C1 segment of cervical spinal cord (tissue), 14 donors: ENCODE results near the gene CCDC195.
"Not testable (repeated sequence)": the region's sequence is repeated elsewhere in the genome, so short reads cannot be mapped to it uniquely, and the experiment has no call there.

Experiments used
- DNase-seq, 14 donors: peaks; one replicate each; lab custom pipeline; 2025; lab: John Stamatoyannopoulos, UW

The CCDC195 gene

DNA sequence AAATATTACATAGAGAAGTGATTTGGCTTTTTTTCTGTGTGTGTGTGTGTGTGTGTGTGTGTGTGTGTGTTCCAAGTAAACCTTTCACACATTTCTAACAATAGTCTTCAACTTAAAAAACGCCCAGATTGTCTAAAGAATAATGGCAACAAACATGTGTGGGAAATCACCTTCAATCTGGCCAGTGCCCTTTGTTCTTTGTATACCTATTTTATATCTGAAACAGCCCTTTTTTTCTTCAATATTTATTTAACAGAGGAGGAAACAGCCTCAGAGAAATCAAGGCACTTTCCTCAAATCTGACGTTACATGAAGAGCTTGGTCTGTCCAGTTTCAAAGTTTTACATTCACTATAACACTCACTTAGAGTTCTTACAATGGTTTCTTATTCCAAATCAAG lies 25.3 kb downstream of the CCDC195 start:
- no peak for DNase-seq

DNA sequence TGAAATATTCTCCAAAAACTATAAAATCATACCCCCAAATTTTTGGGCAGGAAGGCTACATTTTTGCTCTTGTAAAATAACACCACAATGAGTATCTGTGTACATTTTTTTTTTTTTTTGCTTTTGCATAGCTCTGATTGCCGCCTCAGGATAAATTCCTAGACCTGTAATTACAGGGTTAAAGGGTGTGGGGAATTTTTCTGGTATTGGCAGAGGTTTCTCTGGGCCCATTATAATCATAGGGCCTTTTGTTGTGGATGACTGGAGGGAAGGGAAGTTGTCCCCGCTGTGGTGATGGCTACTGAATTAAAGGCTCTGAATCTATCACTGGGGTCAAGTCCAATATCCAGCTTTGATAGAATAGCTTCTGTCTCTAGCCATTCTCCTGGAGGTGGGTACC lies 26.6 kb downstream of the CCDC195 start:
- no peak for DNase-seq

DNA sequence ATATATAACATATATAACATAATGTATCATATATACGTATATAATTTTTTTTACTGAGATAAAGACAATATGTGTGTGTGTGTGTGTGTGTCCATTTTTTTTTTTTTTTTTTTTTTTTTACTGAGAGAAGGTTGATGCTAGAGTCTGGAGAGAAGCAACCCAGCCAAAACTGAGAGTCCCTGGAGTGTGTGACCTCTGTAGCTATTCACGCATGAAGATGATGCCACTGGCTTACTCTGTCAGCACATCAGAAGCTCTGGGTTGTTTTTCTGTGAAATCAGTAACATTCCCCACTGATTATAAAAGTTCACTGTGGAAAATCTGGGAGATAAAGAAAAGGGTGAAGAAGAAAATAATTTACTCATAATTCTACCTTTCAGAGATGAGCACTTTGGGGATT lies 27.2 kb downstream of the CCDC195 start:
- DNase-seq, result no peak

DNA sequence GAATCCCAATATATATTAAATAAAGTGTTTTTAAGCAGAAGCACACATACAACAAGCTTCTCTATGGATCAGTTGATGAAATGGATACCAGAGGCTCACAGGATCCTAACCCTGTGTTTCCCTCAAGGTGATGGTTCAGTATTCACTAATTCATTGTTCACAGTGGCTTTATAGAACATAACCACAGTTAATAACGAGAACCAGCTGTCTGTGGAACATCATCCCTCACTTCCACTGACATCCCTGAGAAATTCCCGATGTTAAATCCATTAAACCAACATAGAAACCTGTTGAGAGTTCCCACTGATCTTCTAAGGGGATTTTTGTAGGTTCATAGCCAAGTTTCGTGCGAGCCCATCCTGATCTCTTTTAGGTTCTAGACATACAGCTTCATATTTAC lies 29.0 kb downstream of the CCDC195 start:
- DNase-seq, result no peak

DNA sequence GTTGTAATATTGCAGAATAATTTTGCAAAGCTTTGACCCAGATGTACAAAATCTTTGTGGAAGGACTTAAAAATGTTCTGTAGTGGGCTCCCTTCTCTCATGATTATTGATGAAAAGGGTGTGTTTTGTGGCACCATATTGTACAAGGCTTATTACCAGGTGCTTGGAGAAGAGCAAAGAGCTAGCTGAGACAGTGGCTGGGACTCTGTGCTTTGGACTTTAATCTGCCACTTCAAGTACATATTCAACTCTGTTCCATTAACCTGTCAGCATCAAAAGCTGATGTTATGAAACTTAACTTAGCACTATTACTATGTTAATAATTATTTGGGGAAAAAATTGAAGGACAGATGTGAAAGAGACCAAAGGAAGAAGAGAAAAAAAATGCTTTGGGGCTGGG lies 31.0 kb downstream of the CCDC195 start:
- DNase-seq, result no peak

DNA sequence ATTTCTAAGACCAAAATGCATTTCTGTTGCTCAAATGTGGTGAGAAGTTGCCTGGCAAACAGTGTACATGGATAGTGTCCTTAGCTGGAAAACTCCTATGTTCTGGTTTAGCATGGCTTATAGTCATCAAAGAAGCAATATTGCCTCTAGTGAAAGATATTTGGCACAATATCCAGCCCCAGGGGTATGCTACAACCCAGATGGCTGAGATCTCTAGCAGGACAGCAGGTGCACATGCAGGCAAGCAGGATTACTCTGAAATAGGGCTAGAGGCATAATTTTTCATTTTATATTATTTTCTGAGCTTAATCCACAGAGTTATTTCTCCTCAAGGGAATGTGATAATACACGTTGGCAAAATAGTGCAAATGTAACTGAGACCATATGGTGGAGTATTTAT lies 34.0 kb downstream of the CCDC195 start:
- DNase-seq, result no peak

DNA sequence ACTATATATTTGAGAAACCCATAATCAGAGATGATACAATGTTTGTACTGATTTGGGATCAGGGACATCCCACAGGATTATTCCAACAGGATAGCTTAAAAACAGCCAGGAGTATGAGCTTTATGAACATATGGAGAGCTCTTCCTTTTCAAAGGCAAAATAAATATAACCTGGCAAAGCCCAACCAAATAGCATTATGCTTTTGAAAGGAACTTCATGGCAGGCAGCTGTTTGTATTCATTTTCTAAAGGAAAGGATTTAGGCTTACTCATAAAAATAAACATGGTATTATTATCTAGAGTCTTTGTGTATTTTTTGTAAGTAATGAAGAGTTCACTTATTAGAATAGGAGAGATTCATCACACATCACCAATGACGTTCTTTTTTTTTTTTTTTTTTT lies 44.4 kb downstream of the CCDC195 start:
- no peak for DNase-seq

DNA sequence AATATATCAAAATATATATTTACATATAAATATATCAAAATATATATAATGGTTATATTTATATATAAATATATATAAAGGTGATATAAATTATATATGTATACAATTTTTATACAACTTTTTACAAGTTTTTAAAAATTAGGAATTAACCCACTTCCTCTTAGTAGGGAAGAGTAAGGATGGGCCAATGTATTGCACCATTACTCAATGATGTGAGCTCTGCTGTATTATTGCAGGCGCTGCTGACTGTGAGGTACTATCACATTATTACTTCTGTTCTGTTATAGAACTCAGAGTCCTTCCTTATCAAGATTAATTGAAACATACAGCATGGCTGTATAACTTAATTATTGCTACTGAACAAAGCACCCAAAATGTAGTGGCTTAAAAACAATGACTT lies 46.0 kb downstream of the CCDC195 start:
- DNase-seq, result no peak

DNA sequence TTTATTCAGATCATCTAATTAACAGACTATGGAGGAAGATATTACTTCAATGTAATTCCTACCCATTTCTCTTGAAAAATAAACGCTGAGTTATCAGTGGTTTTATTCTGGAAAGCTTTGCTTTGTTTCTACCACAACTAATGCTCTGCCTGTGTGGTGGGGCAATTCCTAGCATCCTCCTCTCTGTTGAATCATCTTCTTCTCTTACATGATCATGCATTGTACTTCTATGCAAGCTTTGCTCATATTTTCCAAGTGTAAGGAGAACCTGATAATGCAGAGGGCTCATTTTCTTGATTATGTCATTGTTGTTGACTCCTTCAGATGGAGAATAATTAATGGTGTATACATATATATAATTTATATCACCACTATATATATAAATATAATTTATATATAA lies 46.7 kb downstream of the CCDC195 start:
- no peak for DNase-seq

DNA sequence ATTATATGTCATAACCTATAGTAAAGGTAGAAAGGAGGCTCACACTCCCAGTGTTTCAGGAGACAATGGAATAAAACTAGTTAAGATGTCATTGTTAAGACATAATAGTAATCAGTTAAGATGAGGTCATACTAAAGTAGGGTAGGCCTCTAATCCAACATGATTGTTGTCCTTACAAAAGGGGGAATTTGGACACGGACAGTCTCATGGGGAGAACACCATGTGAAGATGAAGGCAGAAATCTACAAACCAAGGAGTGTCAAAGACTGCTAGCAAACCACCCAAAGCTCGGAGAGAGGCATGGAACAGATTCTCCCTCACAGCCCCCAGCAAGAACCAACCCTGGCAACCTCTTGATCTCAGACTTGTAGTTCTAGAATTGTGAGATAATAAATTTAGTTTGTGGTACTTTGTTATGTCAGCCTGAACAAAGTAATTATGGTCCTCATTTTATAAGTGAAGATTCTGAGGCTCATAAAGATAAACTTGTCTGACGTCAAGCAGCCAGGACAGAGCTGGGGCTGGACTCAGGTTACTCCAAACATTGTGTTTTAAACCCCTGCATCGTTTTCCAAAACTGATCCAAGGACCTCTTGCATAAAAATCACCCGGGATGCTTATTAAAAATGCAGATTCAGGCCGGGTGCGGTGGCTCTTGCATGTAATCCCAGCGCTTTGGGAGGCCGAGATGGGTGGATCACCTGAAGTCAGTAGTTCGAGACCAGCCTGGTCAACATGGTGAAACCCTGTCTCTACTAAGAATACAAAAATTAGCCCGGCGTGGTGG lies 47.8 kb downstream of the CCDC195 start:
- DNase-seq, result no peak

DNA sequence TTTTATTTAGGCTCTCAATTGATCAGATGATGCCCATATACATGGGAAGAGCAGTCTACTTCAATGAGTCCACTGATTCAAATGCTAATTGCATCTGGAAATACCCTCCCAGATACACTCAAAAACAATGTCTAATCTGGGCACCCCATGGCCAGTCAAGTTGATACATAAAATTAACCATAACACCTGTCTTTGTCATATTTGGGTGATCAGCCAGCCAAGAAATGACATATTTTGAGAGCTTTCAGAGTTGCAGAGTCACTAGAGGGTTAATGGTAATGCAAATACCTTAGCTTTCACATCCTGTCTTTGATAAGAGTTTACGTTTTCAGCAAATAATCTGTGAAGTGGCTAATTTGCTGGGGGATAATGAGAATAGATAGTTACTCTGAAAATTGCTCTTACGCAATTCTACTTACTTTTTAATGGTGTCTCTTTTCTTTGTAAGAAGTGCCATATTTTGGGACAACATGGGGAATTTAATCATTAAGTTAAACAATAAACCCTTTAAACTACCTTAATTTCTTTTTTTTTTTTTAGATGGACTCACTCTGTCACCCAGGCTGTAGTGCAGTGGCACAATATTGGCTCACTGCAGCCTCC lies 49.1 kb downstream of the CCDC195 start:
- no peak for DNase-seq

DNA sequence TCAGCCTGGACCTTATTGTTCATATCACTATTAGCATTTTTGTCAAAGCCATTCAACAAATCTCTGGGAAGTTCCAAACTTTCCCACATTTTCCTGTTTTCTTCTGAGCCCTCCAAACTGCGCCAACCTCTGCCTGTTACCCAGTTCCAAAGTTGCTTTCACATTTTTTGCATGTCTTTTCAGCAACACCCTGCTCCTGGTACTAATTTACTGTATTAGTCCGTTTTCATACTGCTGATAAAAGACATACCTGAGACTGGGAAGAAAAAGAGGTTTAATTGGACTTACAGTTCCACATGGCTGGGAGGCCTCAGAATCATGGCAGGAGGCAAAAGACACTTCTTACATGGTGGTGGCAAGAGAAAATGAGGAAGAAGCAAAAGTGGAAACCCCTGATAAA lies 52.8 kb downstream of the CCDC195 start:
- DNase-seq, result not testable (repeated sequence)

DNA sequence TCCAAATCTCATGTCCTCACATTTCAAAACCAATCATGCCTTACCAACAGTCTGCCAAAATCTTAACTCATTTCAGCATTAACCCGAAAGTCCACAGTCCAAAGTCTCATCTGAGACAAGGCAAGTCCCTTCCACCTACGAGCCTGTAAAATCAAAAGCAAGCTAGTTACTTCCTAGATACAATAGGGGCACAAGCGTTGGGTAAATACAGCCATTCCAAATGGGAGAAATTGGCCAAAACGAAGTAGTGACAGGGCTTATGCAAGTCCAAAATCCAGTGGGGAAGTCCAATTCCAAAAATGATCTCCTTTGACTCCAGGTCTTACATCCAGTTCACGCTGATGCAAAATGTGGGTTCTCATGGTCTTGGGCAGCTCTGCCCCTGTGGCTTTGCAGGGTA lies 54.5 kb downstream of the CCDC195 start:
- not testable (repeated sequence) for DNase-seq

DNA sequence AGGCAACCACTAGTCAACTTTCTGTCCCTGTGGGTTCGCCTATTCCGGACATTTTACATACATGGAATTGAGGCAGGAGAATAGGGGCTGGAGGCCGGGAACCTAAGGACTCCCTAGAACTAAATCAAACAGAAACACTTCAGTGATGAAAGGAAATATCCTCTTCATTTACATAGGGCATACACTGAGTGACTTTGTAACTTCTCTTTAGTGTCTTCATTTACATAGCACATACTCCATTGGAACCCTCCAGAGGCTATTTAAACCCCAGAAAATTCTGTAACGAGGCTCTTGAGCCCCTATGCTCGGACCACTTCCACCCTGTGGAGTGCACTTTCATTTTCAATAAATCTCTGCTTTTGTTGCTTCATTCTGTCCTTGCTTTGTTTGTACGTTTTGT lies 56.5 kb downstream of the CCDC195 start:
- DNase-seq, result no peak

DNA sequence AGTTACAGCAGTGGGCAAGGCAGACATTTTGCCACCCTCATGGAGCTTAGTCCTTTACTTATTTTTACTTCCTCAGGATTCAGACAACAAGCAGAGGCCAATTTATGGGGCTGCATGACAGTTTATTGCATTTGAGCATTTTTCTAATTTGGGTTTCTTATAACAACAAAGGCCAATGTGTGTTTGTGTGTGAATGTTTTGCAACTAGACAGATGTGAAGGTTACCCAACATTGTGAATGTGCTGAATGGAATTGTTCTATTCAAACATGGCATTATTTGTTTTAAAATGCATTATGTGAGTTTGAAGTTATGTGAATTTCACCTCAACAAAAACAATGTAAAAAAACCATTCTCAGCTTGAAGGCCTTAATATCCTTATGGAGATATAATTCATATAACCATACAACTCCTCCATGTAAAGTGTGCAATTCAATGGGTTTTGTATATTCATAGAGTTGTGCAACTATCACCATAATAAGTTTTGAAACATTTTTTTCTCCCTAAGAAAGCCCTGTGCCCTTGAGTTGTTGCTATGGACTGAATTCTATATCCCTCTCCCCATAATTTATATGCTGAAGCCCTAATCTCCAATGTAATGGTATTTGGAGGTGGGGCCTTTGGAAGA lies 57.3 kb downstream of the CCDC195 start:
- no peak for DNase-seq

DNA sequence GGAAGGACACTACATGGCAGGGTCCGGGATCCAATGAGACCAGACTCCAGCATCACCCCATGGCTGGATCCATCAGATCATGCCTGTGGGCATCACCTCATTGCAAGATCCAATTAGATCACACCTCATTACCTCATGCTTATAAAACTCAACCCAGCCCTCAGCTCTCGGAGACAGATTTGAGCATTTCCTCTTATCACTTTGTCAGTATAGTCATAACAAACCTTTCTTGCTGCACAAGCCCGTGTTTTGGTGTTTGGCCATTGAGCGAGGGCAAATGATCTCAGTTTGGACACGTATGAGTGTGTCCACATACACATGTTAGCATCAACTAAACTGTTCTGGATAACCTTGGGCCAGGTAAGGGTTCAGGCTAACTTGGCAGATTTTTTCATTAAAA lies 58.8 kb downstream of the CCDC195 start:
- DNase-seq, result no peak

DNA sequence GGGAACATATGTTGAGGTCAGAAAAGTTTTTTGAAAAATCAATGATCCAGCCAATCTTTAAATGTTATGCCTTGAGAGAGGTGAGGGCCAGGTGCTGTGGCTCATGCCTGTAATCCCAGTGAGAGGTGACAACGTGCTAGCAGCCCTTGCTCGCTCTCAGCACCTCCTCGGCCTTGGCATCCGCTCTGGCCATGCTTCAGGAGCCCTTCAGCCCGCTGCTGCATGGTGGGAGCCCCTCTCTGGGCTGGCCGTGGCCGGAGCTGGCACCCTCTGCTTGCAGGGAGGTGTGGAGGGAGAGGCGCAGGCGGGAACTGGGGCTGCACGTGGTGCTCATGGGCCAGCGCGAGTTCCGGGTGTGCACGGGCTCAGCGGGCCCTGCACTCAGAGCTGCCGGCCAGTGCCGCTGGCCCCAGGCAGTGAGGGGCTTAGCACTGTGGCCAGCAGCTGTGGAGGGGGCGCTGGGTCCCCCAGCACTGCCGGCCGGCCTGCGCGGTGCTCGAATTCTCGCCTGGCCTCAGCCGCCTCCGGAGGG lies 61.1 kb downstream of the CCDC195 start:
- DNase-seq, result no peak
